ENCODE results near the gene GPC6. TPM values are rescaled to one million over a fixed set of nuclear protein-coding genes. Genes with fewer than 3 reads are reported as not detected.
"Not testable (repeated sequence)": the region's sequence is repeated elsewhere in the genome, so short reads cannot be mapped to it uniquely, and the experiment has no call there.

GPC6 gene
- total and polyA plus RNA-seq, 2 donors (not counting 3 experiments of a cell fraction or from before 2014, with no cell fraction given): 0.01 TPM; not detected in 1

GRCh38 chr13:94209117-94209516, 982.5 kb downstream of the GPC6 start:
- no peaks in the 10 kb centered on the region for H3K36me3 ChIP-seq (ENCODE audit: control insufficient read depth in 2 of 2, extremely low read depth in 1 of 2, insufficient read depth in 2 of 2, low read length in 2 of 2)
- intact Hi-C loops (cut with micrococcal nuclease): no loop called here
- H3K9me3 ChIP-seq (replicated peaks; ENCODE audit: control insufficient read depth, insufficient read depth, low read length): no peaks in the 10 kb centered on the region
- POLR2A ChIA-PET: no interaction called here
- no peak for DNase-seq (ENCODE audit: low read depth, low spot score)
- no peak overlapping the region for H2AFZ ChIP-seq (ENCODE audit: low read depth, low read length)
- H3K4me3 ChIP-seq (replicated peaks in 1 of 3; ENCODE audit: insufficient read depth in 1 of 3, low read depth in 1 of 3, low read length in 3 of 3): no peak overlapping the region
- dilution Hi-C loops (cut with MboI; ENCODE audit: extremely low pct_ligation_motif_present, low sequenced_read_pairs): no loop called here
- no peak overlapping the region for H3K27ac ChIP-seq (ENCODE audit: insufficient read depth, low read depth, low read length)
- FAIRE-seq: no peak
- H3K4me2 ChIP-seq (ENCODE audit: insufficient read depth, low read length): no peak overlapping the region
- no peak overlapping the region for H3K9ac ChIP-seq (replicated peaks; ENCODE audit: extremely low read depth, insufficient read depth, low read length)
- TF ChIP-seq FOS (IDR thresholded peaks at IDR 0.05; ENCODE audit: borderline replicate concordance, insufficient read depth, low read length) (no peak), CTCF (IDR thresholded peaks at IDR 0.05; ENCODE audit: extremely low read depth in 1 of 2, insufficient read depth in 1 of 2, low read depth in 1 of 2, low read length in 2 of 2) (no peak), EZH2 (IDR thresholded peaks at IDR 0.05; ENCODE audit: borderline replicate concordance, low read depth, low read length, severe bottlenecking) (no peak), POLR2AphosphoS5 (IDR thresholded peaks at IDR 0.05; ENCODE audit: insufficient read depth, low read depth, low read length) (no peak), MYC (IDR thresholded peaks at IDR 0.05; ENCODE audit: low read depth, low read length) (no peak), POLR2A (IDR thresholded peaks at IDR 0.05; ENCODE audit: low read depth, low read length) (no peak), MAX (IDR thresholded peaks at IDR 0.05; ENCODE audit: insufficient read depth, insufficient read length) (no peak), JUN (IDR thresholded peaks at IDR 0.05; ENCODE audit: borderline replicate concordance, insufficient read depth, insufficient read length, low read depth) (no peak), GATA2 (IDR thresholded peaks at IDR 0.05; ENCODE audit: insufficient read depth, insufficient read length, low read depth, low read length) (no peak)
- H4K20me1 ChIP-seq (replicated peaks; ENCODE audit: control insufficient read depth, extremely low read depth, insufficient read depth, low read length): no peaks in the 10 kb centered on the region
- no peaks in the 10 kb centered on the region for H3K79me2 ChIP-seq (ENCODE audit: control insufficient read depth, insufficient read depth, low read length)
- H3K4me1 ChIP-seq (ENCODE audit: control insufficient read depth, extremely low read depth, insufficient read depth, low read length): no peaks in the 10 kb centered on the region
- CTCF ChIA-PET: no interaction called here
- BruUV-seq (replicated peaks): no TSS peak
- H3K27me3 ChIP-seq (ENCODE audit: control insufficient read depth in 2 of 2, insufficient read depth in 2 of 2, low read length in 2 of 2): no peaks in the 10 kb centered on the region
- H3K9me1 ChIP-seq (replicated peaks; ENCODE audit: control insufficient read depth, extremely low read depth, insufficient read depth, low read length): no peaks in the 10 kb centered on the region

- H3K4me3 ChIP-seq (replicated peaks in 1 of 3; ENCODE audit: insufficient read depth in 1 of 3, low read depth in 1 of 3, low read length in 3 of 3); H3K4me2 ChIP-seq (ENCODE audit: insufficient read depth, low read length); H3K4me1 ChIP-seq (ENCODE audit: control insufficient read depth, extremely low read depth, insufficient read depth, low read length); dilution Hi-C loops (cut with MboI; ENCODE audit: extremely low pct_ligation_motif_present, low sequenced_read_pairs); DNase-seq (ENCODE audit: low read depth, low spot score); H3K27ac ChIP-seq (ENCODE audit: insufficient read depth, low read depth, low read length); H3K27me3 ChIP-seq (ENCODE audit: control insufficient read depth in 2 of 2, insufficient read depth in 2 of 2, low read length in 2 of 2); FAIRE-seq; H4K20me1 ChIP-seq (replicated peaks; ENCODE audit: control insufficient read depth, extremely low read depth, insufficient read depth, low read length); POLR2A ChIA-PET; BruUV-seq (replicated peaks); intact Hi-C loops (cut with micrococcal nuclease); H3K36me3 ChIP-seq (ENCODE audit: control insufficient read depth in 2 of 2, extremely low read depth in 1 of 2, insufficient read depth in 2 of 2, low read length in 2 of 2); H2AFZ ChIP-seq (ENCODE audit: low read depth, low read length); H3K79me2 ChIP-seq (ENCODE audit: control insufficient read depth, insufficient read depth, low read length); H3K9me1 ChIP-seq (replicated peaks; ENCODE audit: control insufficient read depth, extremely low read depth, insufficient read depth, low read length); H3K9me3 ChIP-seq (replicated peaks; ENCODE audit: control insufficient read depth, insufficient read depth, low read length); H3K9ac ChIP-seq (replicated peaks; ENCODE audit: extremely low read depth, insufficient read depth, low read length); CTCF ChIA-PET: not testable (repeated sequence)
These were observed 983.3 kb downstream of the GPC6 start for GRCh38 chr13:94209913-94210312.

All from endothelial cell of umbilical vein (primary cell).